NCI-H2196 treated with DMSO at 0.1 percent for 48 hours (cell line): ENCODE measurements around the gene NLK.
"Not testable (repeated sequence)": the region's sequence is repeated elsewhere in the genome, so short reads cannot be mapped to it uniquely, and the experiment has no call there.

Experiments used
- DNase-seq: peaks from one replicate; lab custom pipeline; 2025; ENCODE audit not compliant: unreplicated experiment; lab: John Stamatoyannopoulos, UW

Gene NLK

DNA sequence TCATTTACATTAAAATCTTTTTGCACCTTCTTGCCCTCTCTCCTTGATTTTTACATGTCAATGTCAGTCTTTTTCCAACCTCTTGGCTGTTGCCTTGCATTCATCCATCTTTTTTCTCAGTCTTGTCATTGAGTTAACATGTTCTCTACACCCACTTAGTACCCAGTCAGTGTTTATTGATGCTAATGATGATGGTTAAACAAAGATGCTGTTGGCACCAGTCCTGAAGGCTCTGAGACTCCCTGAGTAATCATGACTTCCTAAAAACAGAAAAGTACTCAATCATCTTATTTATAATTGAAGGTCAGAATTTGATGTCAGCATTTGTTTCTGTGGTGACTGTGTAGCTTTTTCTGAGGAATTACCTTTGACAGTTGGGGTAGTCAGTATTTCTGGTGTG is 104.5 kb downstream of the NLK start:
- no peak for DNase-seq

DNA sequence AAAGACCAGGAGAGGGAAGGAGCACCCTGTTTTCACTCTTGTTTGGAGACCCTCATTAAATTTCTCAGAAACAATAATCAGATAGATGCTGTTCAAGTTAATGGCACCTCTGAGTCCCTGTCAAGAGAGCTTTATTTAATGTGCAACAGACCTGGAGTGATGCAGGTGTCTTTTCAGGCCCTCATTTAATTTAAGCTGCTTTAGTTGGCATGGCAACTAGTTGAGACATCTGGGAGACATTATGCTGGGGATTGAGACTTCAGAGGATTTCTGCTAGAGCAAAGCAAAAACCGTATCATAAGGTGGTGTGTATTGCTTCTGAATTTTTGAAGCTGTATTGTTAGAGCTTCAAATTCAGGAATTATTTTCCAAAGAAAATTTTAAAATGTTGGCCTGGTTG is 108.5 kb downstream of the NLK start:
- no peak for DNase-seq

DNA sequence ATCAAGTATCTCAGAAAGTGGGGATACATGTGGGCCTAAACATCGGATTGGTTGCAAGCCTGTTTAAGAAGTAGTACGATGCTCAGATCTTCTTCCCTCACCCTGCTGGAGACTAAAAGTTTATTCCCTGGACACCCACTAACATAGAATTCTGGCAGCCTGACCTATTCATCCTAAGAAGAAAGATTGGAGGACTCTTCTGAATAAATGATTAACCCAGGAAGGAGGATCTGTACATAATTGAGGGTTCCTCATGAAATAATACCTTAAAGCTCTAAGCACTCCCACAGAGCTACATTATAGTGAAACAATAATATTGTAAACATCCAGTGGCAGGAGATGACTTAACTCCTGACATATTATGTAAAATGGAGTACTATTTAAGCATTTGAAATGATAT is 111.7 kb downstream of the NLK start:
- DNase-seq = no peak

DNA sequence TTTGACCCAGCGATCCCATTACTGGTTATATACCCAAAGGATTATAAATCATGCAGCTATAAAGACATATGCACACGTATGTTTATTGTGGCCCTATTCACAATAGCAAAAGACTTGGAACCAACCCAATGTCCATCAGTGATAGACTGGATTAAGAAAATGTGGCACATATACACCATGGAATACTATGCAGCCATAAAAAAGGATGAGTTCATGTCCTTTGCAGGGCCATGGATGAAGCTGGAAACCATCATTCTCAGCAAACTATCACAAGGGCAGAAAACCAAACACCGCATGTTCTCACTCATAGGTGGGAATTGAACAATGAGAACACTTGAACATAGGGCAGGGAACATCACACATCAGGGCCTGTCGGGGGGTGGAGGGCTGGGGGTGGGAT is 112.9 kb downstream of the NLK start:
- not testable (repeated sequence) for DNase-seq

GRCh38 chr17:28159004-28159403 is 116.5 kb downstream of the NLK start:
- no peak for DNase-seq

DNA sequence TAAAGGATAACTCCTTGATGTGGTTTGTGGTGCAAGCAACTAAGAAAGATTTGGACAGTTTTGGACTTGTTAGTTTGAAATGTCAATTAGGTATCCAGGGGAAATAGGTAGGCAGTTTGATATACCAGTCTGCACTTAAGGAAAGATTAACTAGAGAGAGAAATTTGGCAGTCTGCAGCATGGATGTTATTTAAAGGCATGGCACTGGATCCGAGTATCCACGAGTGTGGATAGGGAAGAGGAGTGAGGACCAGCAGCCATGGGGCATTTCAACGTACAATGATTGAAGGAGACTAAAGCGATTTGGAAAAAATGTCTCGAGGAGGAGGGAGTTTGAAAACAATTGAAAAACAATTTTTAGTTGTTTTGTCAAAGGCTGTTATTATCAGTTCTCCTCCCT is 117.4 kb downstream of the NLK start:
- DNase-seq = no peak

GRCh38 chr17:28160610-28161009 is 118.1 kb downstream of the NLK start:
- no peak for DNase-seq

DNA sequence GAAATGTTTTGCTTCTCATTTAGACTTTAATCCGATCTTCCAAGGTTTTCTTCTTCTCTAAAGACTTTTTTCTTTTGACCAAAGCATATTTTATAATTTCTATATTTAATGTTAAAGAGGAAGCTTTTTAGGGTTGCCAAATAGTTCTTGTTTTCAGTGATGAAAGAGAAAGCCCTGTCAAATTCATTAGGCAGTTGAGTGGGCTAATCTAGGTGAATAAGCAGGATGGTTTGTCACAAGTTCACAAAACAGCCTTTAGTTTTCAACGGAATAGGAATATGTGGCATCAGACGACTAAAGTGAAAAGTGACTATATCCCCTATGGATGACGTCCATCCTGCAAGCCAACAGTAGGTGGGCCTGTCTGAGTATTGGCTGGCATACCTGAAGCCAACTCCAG is 118.8 kb downstream of the NLK start:
- no peak for DNase-seq

DNA sequence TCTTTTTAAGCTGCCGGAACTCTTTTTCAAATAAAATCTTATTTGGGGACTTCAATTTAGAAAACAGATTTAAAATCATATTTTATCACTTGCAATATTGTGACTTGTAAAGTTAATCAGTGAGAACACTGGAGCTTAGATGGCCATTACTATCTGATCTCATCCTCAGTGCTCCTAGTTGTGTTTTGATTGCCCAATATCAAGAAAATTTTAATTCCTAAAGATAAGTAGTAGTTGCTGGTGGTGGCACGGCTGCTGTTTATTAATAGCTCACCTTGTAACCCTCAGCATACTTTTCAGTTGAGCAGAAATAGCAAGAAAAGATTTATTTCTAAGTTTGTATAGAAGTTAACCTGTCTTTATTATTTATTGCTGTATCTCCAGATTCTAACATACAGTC is 124.0 kb downstream of the NLK start:
- DNase-seq = no peak

GRCh38 chr17:28169621-28170349 is 127.3 kb downstream of the NLK start:
- no peak for DNase-seq

- no peak for DNase-seq
Measured at GRCh38 chr17:28170771-28171170, 128.3 kb downstream of the NLK start.

GRCh38 chr17:28173031-28173561 is 130.6 kb downstream of the NLK start:
- DNase-seq = no peak

DNA sequence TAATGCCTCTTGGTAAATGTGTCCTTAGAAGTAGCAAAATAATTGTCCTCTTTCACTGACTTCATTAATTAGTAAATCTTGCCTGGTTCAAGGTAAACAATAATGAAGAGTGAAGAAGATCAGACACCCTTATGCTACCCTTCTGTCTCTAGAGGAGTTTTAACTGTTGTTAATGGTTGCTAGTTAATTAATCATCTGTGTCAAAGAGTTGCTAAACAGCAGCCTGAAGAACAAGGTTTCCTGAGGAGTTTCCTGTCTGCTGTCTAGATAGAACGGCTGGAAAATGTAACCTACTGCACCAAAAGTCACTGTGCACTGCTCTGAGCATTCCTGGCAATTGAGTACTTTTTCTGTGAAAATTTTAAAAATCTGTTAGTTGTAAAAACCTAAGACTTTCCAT is 131.3 kb downstream of the NLK start:
- DNase-seq = no peak

DNA sequence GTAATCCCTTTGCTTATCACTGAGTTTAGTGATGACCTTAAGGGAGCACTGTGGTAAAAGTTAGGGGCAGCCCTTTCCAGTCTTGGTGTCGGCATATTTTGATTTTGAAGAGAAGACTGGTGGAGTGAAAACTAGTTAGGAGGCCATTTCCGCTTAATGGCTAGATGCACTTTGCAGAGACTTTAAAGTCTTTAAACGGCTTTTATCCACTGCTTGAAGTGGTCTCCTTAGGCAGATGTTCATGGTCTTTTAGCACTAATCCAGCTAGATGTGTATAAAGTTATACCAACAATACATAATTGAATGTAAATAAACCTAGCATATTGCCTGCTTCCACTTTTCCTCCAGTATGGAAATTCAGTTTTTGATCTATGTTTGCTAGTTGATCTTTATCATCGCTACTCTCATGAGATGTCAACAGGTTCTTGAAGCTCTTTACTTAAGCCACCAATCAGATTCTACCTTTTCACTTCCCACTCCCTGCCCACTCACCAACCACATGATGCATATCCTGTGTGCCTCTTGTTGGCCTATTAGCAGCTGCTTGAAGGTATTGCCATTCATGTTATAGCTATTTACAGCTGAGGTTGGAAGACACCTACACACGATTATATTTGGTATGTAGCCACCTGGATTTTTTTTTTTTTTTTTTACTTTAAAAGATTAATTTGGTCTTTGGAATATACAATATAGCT is 132.0 kb downstream of the NLK start:
- DNase-seq = no peak

GRCh38 chr17:28177351-28177750 is 134.9 kb downstream of the NLK start:
- no peak for DNase-seq

DNA sequence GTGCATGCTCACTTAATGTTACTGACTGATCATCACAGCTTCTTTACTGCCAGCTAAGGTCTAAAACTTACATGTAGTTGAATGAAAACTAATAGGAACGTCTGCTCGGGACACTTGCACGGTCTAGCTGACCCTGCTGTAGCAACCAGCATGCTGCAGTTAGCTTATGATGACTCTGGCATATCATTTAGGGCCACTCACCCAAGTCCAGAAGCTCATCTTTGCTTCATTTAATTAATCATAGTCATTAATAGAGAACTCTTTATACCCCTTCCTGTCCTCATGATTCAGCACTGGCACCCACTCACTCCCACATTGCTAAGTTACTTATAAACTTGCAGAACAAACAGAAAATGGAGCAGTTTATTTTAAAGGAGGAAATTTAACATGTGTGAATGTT is 136.3 kb downstream of the NLK start:
- DNase-seq = no peak

- DNase-seq = no peak
Measured at GRCh38 chr17:28180449-28180848, 138.0 kb downstream of the NLK start.

DNA sequence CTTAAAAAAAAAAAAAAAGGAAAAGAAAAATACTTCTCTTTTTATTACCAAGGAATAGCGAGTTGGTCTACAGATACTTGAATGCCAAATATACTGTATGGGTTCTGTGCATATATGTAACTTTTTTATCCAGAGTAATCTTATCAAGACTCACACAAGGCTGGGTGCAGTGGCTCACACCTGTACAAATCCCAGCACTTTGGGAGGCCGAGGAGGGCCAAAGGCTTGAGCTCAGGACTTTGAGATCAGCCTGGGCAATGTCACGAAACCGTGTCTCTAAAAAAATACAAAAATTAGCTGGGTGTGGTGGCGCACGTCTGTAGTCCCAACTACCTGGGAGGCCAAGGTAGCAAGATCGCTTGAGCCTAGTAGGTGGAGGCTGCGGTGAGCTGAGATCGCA is 139.1 kb downstream of the NLK start:
- no peak for DNase-seq

DNA sequence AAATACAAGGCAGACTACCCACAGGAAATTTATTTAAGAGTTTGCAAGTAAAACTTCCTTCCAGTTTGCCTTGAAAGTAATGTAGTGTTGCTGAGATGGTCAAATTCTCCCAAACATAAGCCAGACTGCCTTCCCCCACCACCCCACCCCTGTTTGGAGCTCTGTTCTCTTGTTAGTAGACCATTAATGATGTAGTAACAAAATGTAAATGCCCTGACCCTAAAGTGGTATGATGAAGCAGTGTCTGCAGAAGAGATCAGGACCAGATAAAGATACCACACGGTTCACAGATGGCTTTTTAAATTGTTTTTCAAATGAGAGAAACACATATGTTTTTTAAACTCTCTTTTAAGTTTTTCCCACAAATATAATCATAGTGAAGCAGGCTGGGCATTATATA is 140.1 kb downstream of the NLK start:
- no peak for DNase-seq

GRCh38 chr17:28185658-28186057 is 143.2 kb downstream of the NLK start:
- DNase-seq = no peak

- not testable (repeated sequence) for DNase-seq
Measured at GRCh38 chr17:28186472-28186871, 144.0 kb downstream of the NLK start.

DNA sequence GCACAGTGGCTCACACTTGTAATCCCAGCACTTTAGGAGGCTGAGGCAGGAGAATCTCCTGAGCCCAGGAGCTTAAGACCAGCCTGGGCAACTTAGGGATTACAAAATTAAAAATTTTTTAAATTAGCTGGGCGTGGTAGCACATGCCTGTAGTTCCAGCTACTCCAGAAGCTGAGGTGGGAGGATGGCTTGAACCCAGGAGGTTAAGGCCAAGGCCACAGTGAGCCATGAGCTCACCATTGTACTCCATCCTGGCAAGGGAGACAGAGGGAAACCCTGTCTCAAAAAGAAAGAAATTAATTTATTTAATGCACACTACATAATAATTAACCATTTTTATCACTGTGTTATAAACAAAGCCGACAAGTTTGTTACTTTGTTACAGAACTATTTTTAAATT is 145.5 kb downstream of the NLK start:
- no peak for DNase-seq

GRCh38 chr17:28188841-28189263 is 146.4 kb downstream of the NLK start:
- no peak for DNase-seq
